SU-DHL-6 (cell line): ENCODE measurements around the gene NLRP4.

Experiments used
- H2AFZ ChIP-seq: fragments of 200-600 bp; sonication (generic); 2 replicates; pipeline ENCODE4 v1.6.1; 2014; ENCODE audit warnings: low read depth, mild to moderate bottlenecking, moderate library complexity, mixed read lengths, antibody characterized with exemption, low read length; ENCODE audit not compliant: severe bottlenecking
- H3F3A ChIP-seq: fragments of 200-600 bp; shearing (Covaris generic); 2 replicates; pipeline ENCODE4 v1.6.0; 2016; ENCODE audit warnings: antibody characterized with exemption, mild to moderate bottlenecking; ENCODE audit not compliant: insufficient read depth
- H3K27ac ChIP-seq: fragments of 200-600 bp; sonication (generic); 2 replicates; pipeline ENCODE4 v1.5.1; 2016; ENCODE audit warnings: low read depth, mild to moderate bottlenecking, low read length, moderate library complexity, mixed read lengths
- H3K27me3 ChIP-seq: fragments of 200-600 bp; sonication (generic), shearing (Covaris generic); 2 replicates; pipeline ENCODE4 v1.6.0; 2014; ENCODE audit warnings: mild to moderate bottlenecking, low read length
- H3K36me3 ChIP-seq: fragments of 200-600 bp; sonication (generic); 2 replicates; pipeline ENCODE4 v1.6.1; 2014; ENCODE audit warnings: mild to moderate bottlenecking, low read length, mixed read lengths
- H3K4me2 ChIP-seq: fragments of 300-600, 200-600 bp; shearing (Covaris generic), sonication (generic); 2 replicates; pipeline ENCODE4 v1.6.0; 2014; ENCODE audit warnings: low read length, low read depth, mild to moderate bottlenecking; ENCODE audit not compliant: poor library complexity, severe bottlenecking
- H3K4me3 ChIP-seq: fragments of 200-600 bp; sonication (generic); 2 replicates; pipeline ENCODE4 v1.5.1; 2014; ENCODE audit warnings: antibody characterized with exemption, low read length, mild to moderate bottlenecking, mixed read lengths; ENCODE audit not compliant: insufficient read depth, poor library complexity, severe bottlenecking
- H3K79me2 ChIP-seq: fragments of 200-600 bp; sonication (generic); 2 replicates; pipeline ENCODE4 v1.6.1; 2014; ENCODE audit warnings: mild to moderate bottlenecking, low read length, moderate library complexity; ENCODE audit not compliant: insufficient read depth
- H3K9ac ChIP-seq: fragments of 200-600 bp; sonication (generic); 2 replicates; pipeline ENCODE4 v1.7.0; 2014; ENCODE audit warnings: mild to moderate bottlenecking, low read length
- H3K9me2 ChIP-seq: fragments of 200-600 bp; sonication (generic); replicated peaks from 2 replicates; pipeline ENCODE4 v1.6.1; 2014; ENCODE audit warnings: low read length; ENCODE audit not compliant: insufficient read depth
- H3K9me3 ChIP-seq: fragments of 200-600 bp; sonication (generic); 2 replicates; pipeline ENCODE4 v1.6.1; 2014; ENCODE audit warnings: low read length, mixed read lengths; ENCODE audit not compliant: insufficient read depth
- H4K20me1 ChIP-seq: fragments of 200-600 bp; sonication (generic); 2 replicates; pipeline ENCODE4 v1.6.1; 2014; ENCODE audit warnings: low read depth, mild to moderate bottlenecking, antibody characterized with exemption, low read length, moderate library complexity, mixed read lengths
- EZH2phosphoT487 ChIP-seq: fragments of 200-600 bp; sonication (generic), shearing (Covaris generic); conservative IDR thresholded peaks from 2 replicates; pipeline ENCODE4 v1.6.1; 2018; ENCODE audit warnings: mild to moderate bottlenecking, antibody characterized with exemption, low read length, moderate library complexity, mixed read lengths
- TF ChIP-seq, protein P1 (sequence below): fragments of 200-600 bp; sonication (generic); IDR thresholded peaks from one replicate; pipeline ENCODE4 v1.5.1; 2017; ENCODE audit warnings: antibody characterized with exemption, mild to moderate bottlenecking, low read length, moderate library complexity; ENCODE audit not compliant: insufficient read depth, poor library complexity, severe bottlenecking

NLRP4 gene

DNA sequence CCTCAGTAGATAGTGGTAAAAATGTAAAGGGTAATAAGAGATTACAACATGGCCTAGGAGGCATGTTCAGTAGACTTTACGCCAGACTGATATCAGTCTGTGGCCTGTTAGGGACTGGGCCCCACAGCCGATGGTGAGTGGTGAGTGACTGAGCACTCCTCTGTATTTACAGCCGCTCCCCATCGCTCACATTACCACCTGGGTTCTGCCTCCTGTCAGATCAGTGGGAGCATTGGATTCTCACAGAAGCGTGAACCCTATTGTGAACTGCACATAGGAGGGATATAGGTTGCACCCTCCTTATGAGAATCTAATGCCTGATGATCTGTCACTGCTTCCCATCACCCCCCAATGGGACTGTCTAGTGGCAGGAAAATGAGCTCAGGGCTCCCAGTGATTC, 22.4 kb upstream of the NLRP4 start:
- TF ChIP-seq, protein P1, sequence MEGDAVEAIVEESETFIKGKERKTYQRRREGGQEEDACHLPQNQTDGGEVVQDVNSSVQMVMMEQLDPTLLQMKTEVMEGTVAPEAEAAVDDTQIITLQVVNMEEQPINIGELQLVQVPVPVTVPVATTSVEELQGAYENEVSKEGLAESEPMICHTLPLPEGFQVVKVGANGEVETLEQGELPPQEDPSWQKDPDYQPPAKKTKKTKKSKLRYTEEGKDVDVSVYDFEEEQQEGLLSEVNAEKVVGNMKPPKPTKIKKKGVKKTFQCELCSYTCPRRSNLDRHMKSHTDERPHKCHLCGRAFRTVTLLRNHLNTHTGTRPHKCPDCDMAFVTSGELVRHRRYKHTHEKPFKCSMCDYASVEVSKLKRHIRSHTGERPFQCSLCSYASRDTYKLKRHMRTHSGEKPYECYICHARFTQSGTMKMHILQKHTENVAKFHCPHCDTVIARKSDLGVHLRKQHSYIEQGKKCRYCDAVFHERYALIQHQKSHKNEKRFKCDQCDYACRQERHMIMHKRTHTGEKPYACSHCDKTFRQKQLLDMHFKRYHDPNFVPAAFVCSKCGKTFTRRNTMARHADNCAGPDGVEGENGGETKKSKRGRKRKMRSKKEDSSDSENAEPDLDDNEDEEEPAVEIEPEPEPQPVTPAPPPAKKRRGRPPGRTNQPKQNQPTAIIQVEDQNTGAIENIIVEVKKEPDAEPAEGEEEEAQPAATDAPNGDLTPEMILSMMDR: no peak
- no peak for TF ChIP-seq EZH2phosphoT487
- Histone ChIP-seq H2AFZ (no peak overlapping the region), H3K9me2 (no peaks in the 10 kb centered on the region), H4K20me1 (no peaks in the 10 kb centered on the region), H3F3A (peaks cover 6% of the 10 kb centered on the region), H3K27me3 (no peaks in the 10 kb centered on the region), H3K36me3 (peaks cover 17% of the 10 kb centered on the region), H3K4me3 (no peak overlapping the region), H3K9me3 (no peaks in the 10 kb centered on the region), H3K4me2 (no peak overlapping the region), H3K27ac (no peak overlapping the region), H3K79me2 (peaks cover 94% of the 10 kb centered on the region), H3K9ac (no peak overlapping the region)

DNA sequence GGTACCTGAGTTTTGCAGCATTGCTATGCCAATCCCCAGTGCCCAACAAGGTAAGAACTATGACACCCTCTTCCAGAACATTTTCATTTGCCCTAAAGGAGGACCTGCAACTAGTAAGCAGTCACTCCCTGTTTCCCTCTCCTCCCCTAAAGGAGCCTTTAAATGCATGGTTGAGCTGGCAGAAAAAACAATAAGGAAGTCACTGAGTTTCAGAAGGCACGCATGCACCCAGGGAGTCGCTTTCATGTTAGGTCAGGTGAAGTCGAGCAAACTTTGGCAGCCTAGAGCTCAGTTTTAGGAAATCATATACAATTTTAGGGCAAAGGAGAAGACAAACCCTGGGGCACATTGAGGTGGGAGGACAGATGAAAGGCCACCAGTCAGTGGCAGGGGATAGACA, 16.3 kb upstream of the NLRP4 start:
- TF ChIP-seq, protein P1: no peak
- no peak for TF ChIP-seq EZH2phosphoT487
- Histone ChIP-seq H4K20me1 (no peaks in the 10 kb centered on the region), H3K27me3 (no peaks in the 10 kb centered on the region), H3F3A (peaks cover 26% of the 10 kb centered on the region), H3K4me3 (peak overlapping the region; percentile 19), H3K4me2 (peak overlapping the region; percentile 60), H3K79me2 (peaks cover 56% of the 10 kb centered on the region), H3K27ac (peak overlapping the region; percentile 91), H3K9me2 (no peaks in the 10 kb centered on the region), H3K9ac (peak overlapping the region; percentile 41), H2AFZ (no peak overlapping the region), H3K9me3 (no peaks in the 10 kb centered on the region), H3K36me3 (peaks cover 6% of the 10 kb centered on the region; the same call in 1 of the 2 replicates)

DNA sequence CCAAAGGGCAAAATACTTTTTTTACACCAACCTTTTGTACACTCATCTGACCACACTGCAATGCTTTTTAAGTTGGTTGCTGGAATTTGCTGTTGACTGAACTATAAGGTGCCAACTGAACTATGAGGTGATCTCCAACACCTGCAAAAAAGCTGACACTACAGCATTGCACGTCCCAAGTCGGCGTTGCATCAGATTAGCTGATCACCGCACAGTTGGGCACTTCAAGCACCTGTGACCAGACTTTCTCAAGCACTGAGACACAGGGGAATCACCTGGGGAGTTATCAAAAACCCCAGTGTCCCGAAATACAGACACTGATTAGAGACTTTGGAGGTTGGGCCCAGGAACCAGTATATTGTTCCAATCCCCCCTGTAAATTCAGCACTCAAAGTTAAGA, 5.7 kb upstream of the NLRP4 start:
- H3K9me2 ChIP-seq: no peaks in the 10 kb centered on the region
- H3K4me3 ChIP-seq: peak overlapping the region; percentile 14
- peaks cover 30% of the 10 kb centered on the region for H3K79me2 ChIP-seq
- peak overlapping the region; percentile 84 for H3K27ac ChIP-seq
- H2AFZ ChIP-seq: no peak overlapping the region
- H3K9ac ChIP-seq: peak overlapping the region; percentile 47
- H3K36me3 ChIP-seq: peaks cover 9% of the 10 kb centered on the region
- H3F3A ChIP-seq: peaks cover 42% of the 10 kb centered on the region
- H3K4me2 ChIP-seq: peak overlapping the region; percentile 68
- TF ChIP-seq, protein P1: no peak
- no peak for TF ChIP-seq EZH2phosphoT487
- no peaks in the 10 kb centered on the region for H3K27me3 ChIP-seq
- no peaks in the 10 kb centered on the region for H4K20me1 ChIP-seq
- no peaks in the 10 kb centered on the region for H3K9me3 ChIP-seq

DNA sequence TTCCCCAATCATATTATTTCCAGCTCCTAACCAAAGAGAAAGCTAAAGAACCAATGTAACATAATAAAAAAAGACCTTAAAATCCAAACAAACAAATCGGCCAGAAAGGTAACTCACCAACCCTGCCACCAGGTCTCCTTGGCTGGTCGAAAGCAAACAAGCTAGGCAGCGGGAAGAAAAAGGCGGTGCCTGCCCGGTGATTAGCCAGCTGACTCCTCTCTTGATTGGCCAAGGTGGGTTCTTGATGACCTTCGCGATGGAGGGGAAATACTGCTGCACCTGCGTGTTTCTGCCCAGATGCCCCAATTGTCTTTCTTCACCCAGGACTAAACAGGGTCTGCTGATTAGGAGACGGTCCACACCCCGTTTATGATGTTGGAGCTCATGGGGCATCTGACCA, 4.5 kb upstream of the NLRP4 start, which contains the start of gene NLRP11:
Gene NLRP11, minus strand, starts transcription at position 154 of the 400 bp plus-strand sequence. CDS start 13,825 bp downstream, outside the sequence.
- H3K9me3 ChIP-seq: no peaks in the 10 kb centered on the region
- H3K79me2 ChIP-seq: peaks cover 30% of the 10 kb centered on the region
- H3K36me3 ChIP-seq: peaks cover 9% of the 10 kb centered on the region
- peak within 1 kb of the TSS; percentile 29 for H2AFZ ChIP-seq
- H3K27ac ChIP-seq: peak within 1 kb of the TSS; percentile 84
- peak within 1 kb of the TSS; percentile 66 for H3K4me3 ChIP-seq
- H3K9ac ChIP-seq: peak within 1 kb of the TSS; percentile 65
- H3K4me2 ChIP-seq: peak within 1 kb of the TSS; percentile 71
- peaks cover 42% of the 10 kb centered on the region for H3F3A ChIP-seq
- TF ChIP-seq, protein P1: no peak
- H4K20me1 ChIP-seq: no peaks in the 10 kb centered on the region
- H3K27me3 ChIP-seq: no peaks in the 10 kb centered on the region
- H3K9me2 ChIP-seq: no peaks in the 10 kb centered on the region
